Type B pancreatic cell (in vitro differentiated cells): ENCODE measurements around the gene IL15RA. TPM values are rescaled to one million over a fixed set of nuclear protein-coding genes. Genes with fewer than 3 reads are reported as not detected.

Experiments
- DNase-seq: peaks from one replicate; pipeline ENCODE4 v3.0.0; 2021; ENCODE audit warnings: mixed read lengths; ENCODE audit not compliant: unreplicated experiment; ENCODE audit errors: extremely low spot score
- H3K27ac Mint-ChIP-seq: 2 replicates; pipeline ENCODE4 v1.8.0; 2021; ENCODE audit warnings: mild to moderate bottlenecking, mixed read lengths
- H3K27me3 Mint-ChIP-seq: 2 replicates; pipeline ENCODE4 v1.8.0; 2021; ENCODE audit warnings: mixed read lengths
- H3K36me3 Mint-ChIP-seq: 2 replicates; pipeline ENCODE4 v1.8.0; 2021; ENCODE audit warnings: mixed read lengths
- H3K4me1 Mint-ChIP-seq: one replicate; pipeline ENCODE4 v1.8.0; 2021; ENCODE audit warnings: mixed read lengths; ENCODE audit not compliant: unreplicated experiment
- H3K4me3 Mint-ChIP-seq: 2 replicates; pipeline ENCODE4 v1.8.0; 2021; ENCODE audit warnings: mild to moderate bottlenecking, mixed read lengths
- H3K9me3 Mint-ChIP-seq: 2 replicates; pipeline ENCODE4 v1.8.0; 2021; ENCODE audit warnings: mixed read lengths
- CTCF ChIP-seq: fragments of 200-600 bp; sonication (generic); conservative IDR thresholded peaks from 2 replicates; pipeline ENCODE4 v1.5.0; 2021; ENCODE audit warnings: antibody characterized with exemption, mild to moderate bottlenecking
- total RNA-seq: library from RNA; stranded (reverse); gene quantifications from 2 replicates; pipeline ENCODE4 v1.2.1, GENCODE V29; 2021; ENCODE audit warnings: low replicate concordance

IL15RA gene
- total RNA-seq, 1 donor from 2014 or later: 1.4 TPM

GRCh38 chr10:5958077-5958476 is 19.3 kb downstream of the IL15RA start:
- H3K9me3 Mint-ChIP-seq: no peaks in the 10 kb centered on the region
- no peak for TF ChIP-seq CTCF
- H3K4me3 Mint-ChIP-seq: no peak overlapping the region
- DNase-seq: no peak
- no peaks in the 10 kb centered on the region for H3K4me1 Mint-ChIP-seq
- no peak overlapping the region for H3K27ac Mint-ChIP-seq
- H3K27me3 Mint-ChIP-seq: peaks cover under 1% of the 10 kb centered on the region
- no peaks in the 10 kb centered on the region for H3K36me3 Mint-ChIP-seq

GRCh38 chr10:5956146-5956936 is 21.0 kb downstream of the IL15RA start:
- Mint-ChIP-seq H3K36me3 (no peaks in the 10 kb centered on the region), H3K27me3 (peaks cover 5% of the 10 kb centered on the region), H3K9me3 (no peaks in the 10 kb centered on the region), H3K4me3 (no peak overlapping the region), H3K27ac (no peak overlapping the region), H3K4me1 (no peaks in the 10 kb centered on the region)
- DNase-seq: no peak
- TF ChIP-seq CTCF: no peak

- no peaks in the 10 kb centered on the region for H3K36me3 Mint-ChIP-seq
- no peak for TF ChIP-seq CTCF
- H3K27me3 Mint-ChIP-seq: peaks cover 14% of the 10 kb centered on the region
- H3K4me3 Mint-ChIP-seq: no peak overlapping the region
- no peaks in the 10 kb centered on the region for H3K4me1 Mint-ChIP-seq
- no peak for DNase-seq
- no peak overlapping the region for H3K27ac Mint-ChIP-seq
- H3K9me3 Mint-ChIP-seq: no peaks in the 10 kb centered on the region
These were observed 23.7 kb downstream of the IL15RA start for GRCh38 chr10:5953676-5954075.

GRCh38 chr10:5952731-5953385 is 24.5 kb downstream of the IL15RA start:
- no peak for DNase-seq
- Mint-ChIP-seq H3K9me3 (no peaks in the 10 kb centered on the region), H3K4me1 (no peaks in the 10 kb centered on the region), H3K27ac (no peak overlapping the region), H3K27me3 (peaks cover 14% of the 10 kb centered on the region), H3K36me3 (no peaks in the 10 kb centered on the region), H3K4me3 (no peak overlapping the region)
- no peak for TF ChIP-seq CTCF

- no peak for TF ChIP-seq CTCF
- H3K4me1 Mint-ChIP-seq: no peaks in the 10 kb centered on the region
- DNase-seq: no peak
- no peak overlapping the region for H3K27ac Mint-ChIP-seq
- no peaks in the 10 kb centered on the region for H3K36me3 Mint-ChIP-seq
- peaks cover 14% of the 10 kb centered on the region for H3K27me3 Mint-ChIP-seq
- H3K4me3 Mint-ChIP-seq: no peak overlapping the region
- no peaks in the 10 kb centered on the region for H3K9me3 Mint-ChIP-seq
These were observed 25.5 kb downstream of the IL15RA start for GRCh38 chr10:5951721-5952407.
